Left ventricle myocardium superior (tissue), 1 donor: ENCODE results near the gene SLCO3A1. TPM values are rescaled to one million over a fixed set of nuclear protein-coding genes. Genes with fewer than 3 reads are reported as not detected.
A peak's percentile ranks its signal among the peaks of the same experiment; 100 is the strongest.

ENCODE experiments used
- ATAC-seq: fragments of 200-7000 bp; cut with Tn5 transposase; one replicate; pipeline ENCODE4 v1.9.1; 2020; ENCODE audit warnings: mild to moderate bottlenecking, moderate library complexity
- DNase-seq: peaks from one replicate; pipeline ENCODE4 v3.0.0-alpha.2; 2020
- intact Hi-C: fragments of 100-400 bp; cut with micrococcal nuclease; formaldehyde crosslinking; loops from one replicate; pipeline ENCODE4 v1.11.0; 2022
- long read RNA-seq: library from polyadenylated mRNA; unstranded; transcript quantifications from one replicate; pipeline ENCODE4 v2.0.0, GENCODE V29; 2021
- total RNA-seq: library from RNA; stranded (reverse); fragmentation: NEBNext Ultra II Directional; extraction: Animal tissue kit (Norgen Biotek cat#: 25700); gene quantifications from one replicate; pipeline ENCODE4 v1.2.1, GENCODE V29; 2021
- donor health status: DM: no; HTN: yes; CAD: no; lungs with severe emphysema.

Gene SLCO3A1
- total RNA-seq = 52.8 TPM
- long read RNA-seq, full-length matches to known transcripts = 129 of 194 reads
- long read RNA-seq, partial matches to known transcripts = 27 of 194 reads
- long read RNA-seq, other reads (novel, unspliced or antisense) = 38 of 194 reads

DNA sequence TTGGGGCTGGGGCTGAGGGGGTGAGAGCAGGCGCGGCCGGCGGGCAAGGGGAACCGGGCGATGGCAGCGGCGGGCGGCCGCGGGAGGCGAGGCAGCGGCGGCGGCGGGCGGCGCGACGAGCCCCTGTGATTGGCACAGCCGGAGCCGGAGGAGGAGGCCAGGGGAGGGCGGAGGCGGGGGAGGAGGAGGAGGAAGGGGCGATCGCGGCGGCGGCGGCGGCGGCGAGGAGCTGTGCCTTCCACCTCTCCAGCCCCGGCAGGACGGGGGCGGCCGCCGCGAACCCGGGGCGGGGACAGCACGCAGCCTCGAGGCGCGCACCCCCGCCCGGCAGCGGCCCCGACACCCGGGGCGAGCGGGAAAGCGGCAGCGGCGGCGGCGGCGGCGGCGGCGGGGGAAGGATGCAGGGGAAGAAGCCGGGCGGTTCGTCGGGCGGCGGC, at the start of gene SLCO3A1:
SLCO3A1 (plus strand) TSS at position 198 of the 437 bp plus-strand sequence.
- intact Hi-C loops = loop anchor here (5.0 to 10.0 kb wide), 3 partner anchors 71 to 219 kb away; no protein-coding TSS in a partner anchor
- DNase-seq (peak; percentile 91), ATAC-seq (peak; percentile 65)

DNA sequence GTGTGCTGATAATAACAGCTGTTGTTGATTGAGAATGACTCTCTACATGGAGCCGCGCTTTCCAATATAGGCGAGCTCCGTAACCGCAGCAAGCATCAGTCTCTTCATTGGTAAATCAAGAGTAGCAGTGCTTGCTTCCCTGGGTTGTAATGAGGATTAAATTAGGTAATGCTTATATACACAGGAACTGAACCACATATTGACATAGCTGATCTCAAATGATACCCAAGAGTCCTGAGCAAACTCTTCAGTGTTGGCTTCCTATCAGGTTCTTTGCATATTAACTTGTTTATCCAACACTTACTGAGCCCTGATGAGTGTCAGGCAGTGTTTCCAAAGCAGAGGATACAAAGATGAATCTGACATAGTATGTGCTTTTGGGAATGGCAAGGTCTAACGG, 46.4 kb upstream of the SLCO3A1 start:
- ATAC-seq (no peak), DNase-seq (no peak)
- intact Hi-C loops = no loop called here

- ATAC-seq = no peak
- intact Hi-C loops = no loop called here
- no peak for DNase-seq
These were observed 39.6 kb upstream of the SLCO3A1 start for GRCh38 chr15:91813924-91814323.

- ATAC-seq = no peak
These were observed 36.6 kb upstream of the SLCO3A1 start for GRCh38 chr15:91816942-91817341.

GRCh38 chr15:91821458-91821857, 32.0 kb upstream of the SLCO3A1 start:
- ATAC-seq (no peak), DNase-seq (no peak)
- intact Hi-C loops = no loop called here

More at GRCh38 chr15:91816942-91817341, 36.6 kb upstream of the SLCO3A1 start:
- no peak for DNase-seq
- intact Hi-C loops = no loop called here

DNA sequence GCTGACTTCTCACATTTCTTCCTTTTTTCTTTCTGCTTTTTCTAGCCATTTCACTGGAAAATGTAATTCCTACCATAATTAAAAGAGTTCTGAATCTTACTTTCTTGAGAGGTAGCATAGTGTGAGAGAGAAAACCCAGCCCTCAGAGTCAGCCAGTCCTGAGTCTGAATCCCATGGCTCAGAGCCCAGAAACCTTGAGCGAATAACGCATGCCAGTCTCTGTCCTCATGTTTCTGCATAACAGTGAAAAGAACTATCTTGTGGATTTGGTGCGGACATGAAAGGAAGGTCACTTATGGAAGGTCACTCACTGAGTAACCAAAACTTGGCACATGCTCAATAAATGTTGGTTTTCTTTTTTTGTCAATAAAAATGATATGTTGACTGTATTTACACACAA, 29.3 kb upstream of the SLCO3A1 start:
- intact Hi-C loops = no loop called here
- ATAC-seq = peak; percentile 98
- peak; percentile 50 for DNase-seq

DNA sequence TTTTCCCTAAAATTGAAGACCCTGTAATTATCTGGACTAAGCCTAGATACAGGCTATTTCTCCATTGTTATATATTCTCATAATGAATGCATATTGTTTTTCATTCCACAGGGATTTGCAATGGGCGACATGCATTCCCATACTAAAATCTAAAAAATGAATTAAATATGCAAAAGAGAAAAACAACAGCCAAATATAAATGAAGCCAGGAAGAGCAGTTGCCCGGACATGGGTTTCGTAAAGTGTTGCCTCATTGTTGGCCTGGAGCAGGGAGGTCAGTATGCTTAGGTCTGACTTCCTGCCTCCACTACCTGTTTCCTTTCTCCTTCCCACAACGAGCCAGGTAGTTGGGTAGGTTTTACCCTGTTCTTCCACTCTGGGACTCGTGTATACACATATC, 27.1 kb upstream of the SLCO3A1 start:
- intact Hi-C loops = no loop called here
- no peak for DNase-seq
- ATAC-seq = no peak

DNA sequence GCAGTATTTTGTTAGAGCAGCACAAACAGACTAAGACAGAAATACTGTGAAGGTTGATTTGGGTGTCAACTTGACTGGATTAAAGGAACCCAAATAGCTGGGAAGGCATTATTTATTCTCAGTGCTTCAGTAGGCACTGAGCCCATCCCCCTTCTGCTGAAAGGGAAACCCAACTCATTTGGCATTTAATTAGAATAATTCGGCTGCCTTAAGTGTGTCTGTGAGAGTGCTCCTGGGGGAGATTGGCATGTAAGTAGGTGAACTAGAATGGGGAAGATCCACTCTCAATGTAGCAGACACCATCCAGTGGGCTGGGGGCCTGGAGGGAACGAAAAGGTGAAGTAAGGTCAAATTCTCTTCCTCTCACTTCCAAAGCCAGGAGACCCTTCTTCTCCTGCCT, 20.5 kb upstream of the SLCO3A1 start:
- no peak for ATAC-seq
- no peak for DNase-seq
- intact Hi-C loops = no loop called here

DNA sequence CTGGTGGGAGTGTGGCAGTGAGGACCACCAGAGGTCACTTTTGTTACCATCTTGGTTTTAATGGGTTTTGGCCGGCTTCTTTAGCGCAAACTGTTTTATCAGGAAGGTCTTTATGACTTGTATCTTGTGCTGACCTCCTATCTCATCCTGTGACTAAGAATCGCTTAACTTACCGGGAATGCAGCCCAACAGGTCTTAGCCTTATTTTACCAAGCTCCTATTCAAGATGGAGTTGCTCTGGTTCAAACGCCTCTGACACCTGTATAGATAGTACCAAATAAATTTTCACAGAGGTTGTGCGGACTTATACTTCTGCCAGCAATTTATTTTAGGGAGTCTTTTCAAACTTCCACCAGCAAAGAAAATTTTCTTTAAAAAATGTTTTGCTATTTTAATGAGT, 13.6 kb upstream of the SLCO3A1 start:
- DNase-seq (no peak), ATAC-seq (no peak)
- intact Hi-C loops = loop anchor here (10.0 kb wide), 1 partner anchor 135 kb away; no protein-coding TSS in a partner anchor

DNA sequence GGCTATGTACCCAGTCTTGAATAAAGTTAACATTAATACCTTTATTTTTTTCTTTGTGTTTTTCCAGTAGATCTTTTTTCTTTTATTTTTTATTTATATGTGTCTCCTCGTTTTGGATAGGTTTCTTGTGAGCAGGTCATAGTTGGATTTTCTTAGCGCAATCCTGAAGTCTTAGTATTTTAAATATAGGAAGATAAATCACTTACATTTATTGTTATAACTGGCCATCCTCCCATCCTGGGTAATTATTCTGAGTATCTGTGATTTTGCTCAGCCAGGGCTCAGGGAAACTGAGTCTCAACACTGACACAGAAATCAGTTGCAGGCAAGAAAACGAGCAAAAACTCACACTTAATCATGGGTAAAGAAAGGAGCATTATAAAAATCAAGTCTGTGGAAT, 11.6 kb upstream of the SLCO3A1 start:
- ATAC-seq (no peak), DNase-seq (no peak)
- intact Hi-C loops = loop anchor here (10.0 kb wide), 1 partner anchor 137 kb away; no protein-coding TSS in a partner anchor

GRCh38 chr15:91844341-91844740, 9.2 kb upstream of the SLCO3A1 start:
- intact Hi-C loops = loop anchor here (10.0 kb wide), 1 partner anchor 140 kb away; no protein-coding TSS in a partner anchor
- ATAC-seq = no peak
- DNase-seq = no peak

DNA sequence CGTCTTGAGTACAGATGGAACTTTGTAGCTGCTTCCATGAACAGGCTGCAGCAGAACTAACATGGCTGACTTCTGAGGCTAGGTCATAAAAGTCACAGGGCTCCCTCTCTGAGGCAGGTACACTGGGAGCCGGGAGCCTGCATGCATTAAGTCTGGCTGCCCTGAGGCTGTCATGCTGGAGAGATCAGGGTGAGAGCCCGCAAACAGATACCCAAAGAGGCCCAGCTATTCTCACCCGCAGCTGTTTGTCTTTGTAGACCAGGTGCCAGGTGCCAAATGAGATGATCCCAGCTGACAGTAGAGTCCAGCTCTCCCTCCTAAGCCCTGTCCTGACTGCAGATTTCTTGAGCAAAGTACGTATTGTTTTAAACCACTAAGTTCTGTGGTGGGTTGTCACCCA, 8.6 kb upstream of the SLCO3A1 start:
- intact Hi-C loops = loop anchor here (10.0 kb wide), 1 partner anchor 140 kb away; no protein-coding TSS in a partner anchor
- ATAC-seq (no peak), DNase-seq (no peak)

DNA sequence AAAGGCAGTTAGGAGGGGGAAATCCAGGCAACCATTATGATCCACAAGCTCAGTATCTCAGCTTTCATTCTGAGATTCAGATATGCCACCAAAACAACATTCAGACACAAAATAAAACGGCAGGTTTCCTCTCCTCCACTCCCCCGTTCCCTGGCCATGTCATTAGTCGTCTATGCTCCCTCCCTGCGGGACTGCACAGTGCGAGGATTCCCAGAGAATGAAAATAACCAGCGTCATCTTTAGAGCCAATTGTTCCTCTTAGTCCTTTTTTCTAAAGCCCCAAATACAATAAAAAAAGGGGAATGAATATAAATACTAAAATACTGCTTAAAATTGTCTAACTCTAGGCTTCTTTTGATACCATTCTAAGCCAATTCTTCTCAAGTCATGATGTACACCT, 7.8 kb upstream of the SLCO3A1 start:
- DNase-seq (no peak), ATAC-seq (no peak)
- intact Hi-C loops = loop anchor here (10.0 kb wide), 1 partner anchor 141 kb away; no protein-coding TSS in a partner anchor

DNA sequence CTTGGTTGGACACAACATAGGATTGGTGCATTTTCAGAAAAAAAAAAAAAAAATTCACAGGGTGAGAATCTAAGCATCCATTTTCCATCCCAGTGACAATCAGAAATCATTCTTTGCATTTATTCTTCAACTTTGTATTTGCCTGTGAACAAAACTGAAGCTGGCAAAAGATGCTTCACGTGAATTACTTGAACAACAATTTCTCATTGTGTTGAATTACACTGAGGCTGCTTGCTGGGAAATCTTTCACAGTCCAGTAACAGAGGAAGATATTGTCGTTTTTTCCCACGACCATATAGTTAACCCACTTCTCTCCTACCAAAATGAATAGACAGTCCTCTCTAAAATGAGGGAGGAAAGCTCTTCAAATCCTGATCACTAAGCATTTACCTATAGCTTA, 4.3 kb upstream of the SLCO3A1 start:
- intact Hi-C loops = loop anchor here (10.0 kb wide), 1 partner anchor 144 kb away; no protein-coding TSS in a partner anchor
- DNase-seq (no peak), ATAC-seq (no peak)

DNA sequence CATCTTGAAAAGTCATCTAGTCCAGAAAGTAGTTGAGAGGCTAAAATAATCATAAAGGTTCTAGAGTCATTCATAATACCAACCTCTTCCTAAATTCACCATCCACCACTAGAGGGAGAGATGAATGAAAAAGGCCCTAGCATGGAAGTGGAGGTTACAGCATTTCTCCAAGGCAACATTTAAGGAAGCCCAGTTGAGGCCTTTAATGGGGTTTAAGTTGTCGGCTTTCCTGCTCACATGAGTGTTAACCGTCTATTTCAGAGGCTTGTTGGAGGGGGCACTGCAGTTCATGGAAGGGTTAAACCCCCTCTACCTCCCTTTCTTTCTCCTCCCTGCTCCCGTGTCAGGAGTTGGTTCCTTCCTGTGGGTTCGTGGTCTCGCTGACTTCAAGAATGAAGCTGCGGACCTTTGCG, 3.8 kb upstream of the SLCO3A1 start:
- DNase-seq (no peak), ATAC-seq (no peak)
- intact Hi-C loops = loop anchor here (5.0 to 10.0 kb wide), 4 partner anchors 75 to 223 kb away; no protein-coding TSS in a partner anchor

GRCh38 chr15:91852741-91853510, 582 bp upstream of the SLCO3A1 start:
- ATAC-seq (peak; percentile 82), DNase-seq (peak; percentile 89)
- intact Hi-C loops = loop anchor here (5.0 to 10.0 kb wide), 3 partner anchors 72 to 219 kb away; no protein-coding TSS in a partner anchor

DNA sequence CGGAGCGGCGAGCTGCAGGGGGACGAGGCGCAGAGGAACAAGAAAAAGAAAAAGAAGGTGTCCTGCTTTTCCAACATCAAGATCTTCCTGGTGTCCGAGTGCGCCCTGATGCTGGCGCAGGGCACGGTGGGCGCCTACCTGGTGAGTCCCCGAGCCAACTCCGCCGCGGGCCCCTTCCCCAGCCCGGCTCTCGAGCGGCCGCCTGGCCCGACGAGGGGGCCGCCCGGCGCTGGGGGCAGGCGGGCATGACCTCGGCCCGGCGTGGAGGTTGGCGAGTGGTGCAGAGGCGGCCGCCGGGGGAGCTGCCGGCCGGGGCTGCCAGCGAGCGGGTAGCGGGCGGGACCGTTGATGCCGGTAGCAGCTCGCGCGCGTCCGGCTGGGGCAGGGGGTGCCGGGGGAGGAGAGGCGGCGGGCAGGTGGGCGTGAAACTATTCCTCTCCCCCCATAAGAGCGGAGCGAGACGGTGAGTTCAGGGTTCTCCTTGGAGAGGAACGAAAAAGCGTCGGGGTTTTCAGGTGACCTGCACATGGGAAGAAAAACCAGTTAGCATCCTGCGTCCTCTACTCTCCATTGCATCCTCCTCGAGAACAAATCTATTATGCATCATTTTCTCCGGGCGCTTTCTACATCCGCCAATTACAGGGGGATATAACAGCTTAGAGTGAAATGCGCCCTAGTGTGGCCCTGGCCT, 585 bp downstream of the SLCO3A1 start:
- DNase-seq (peak; percentile 78), ATAC-seq (peak; percentile 51)
- intact Hi-C loops = loop anchor here (5.0 to 10.0 kb wide), 3 partner anchors 71 to 218 kb away; no protein-coding TSS in a partner anchor

GRCh38 chr15:91854639-91854990, 1.1 kb downstream of the SLCO3A1 start:
- DNase-seq (no peak), ATAC-seq (no peak)
- intact Hi-C loops = loop anchor here (5.0 to 10.0 kb wide), 3 partner anchors 70 to 218 kb away; no protein-coding TSS in a partner anchor

DNA sequence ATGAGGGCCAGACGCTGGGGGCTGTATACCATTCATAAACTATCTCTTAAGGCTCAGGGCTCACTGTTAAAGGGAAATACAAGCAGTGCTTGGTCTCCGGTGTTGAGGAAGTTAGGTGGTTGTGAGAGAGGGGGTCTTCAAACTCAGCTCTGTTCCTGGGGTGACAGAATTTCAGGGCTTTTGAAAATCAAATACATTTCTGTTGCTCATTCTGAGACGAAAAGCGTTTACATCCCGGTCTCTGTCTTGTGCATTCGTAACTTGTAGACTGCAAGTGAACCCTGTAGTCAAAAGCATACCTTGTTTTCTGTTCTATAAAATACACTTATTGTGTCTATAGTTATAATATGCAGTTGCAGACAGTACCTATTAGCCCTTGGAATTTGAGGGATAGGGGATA, 1.7 kb downstream of the SLCO3A1 start:
- DNase-seq = no peak
- intact Hi-C loops = loop anchor here (10.0 kb wide), 2 partner anchors 70 to 120 kb away; no protein-coding TSS in a partner anchor
- ATAC-seq = no peak
